GM12873 (cell line): ENCODE measurements around the gene ZNF578.

Experiments
- TF ChIP-seq, protein P1 (sequence below): IDR thresholded peaks from 2 replicates; pipeline ENCODE4 v1.5.1; 2012; ENCODE audit warnings: low read depth, mild to moderate bottlenecking, moderate library complexity, low read length, control low read depth; ENCODE audit not compliant: insufficient read depth; ENCODE audit errors: missing control alignments

The ZNF578 gene

GRCh38 chr19:52453324-52454094 is at the start of gene ZNF578:
TSS of gene ZNF578 (plus strand) at chr19:52453553. CDS start at chr19:52501846, 48,293 bp downstream.
- TF ChIP-seq, protein P1, sequence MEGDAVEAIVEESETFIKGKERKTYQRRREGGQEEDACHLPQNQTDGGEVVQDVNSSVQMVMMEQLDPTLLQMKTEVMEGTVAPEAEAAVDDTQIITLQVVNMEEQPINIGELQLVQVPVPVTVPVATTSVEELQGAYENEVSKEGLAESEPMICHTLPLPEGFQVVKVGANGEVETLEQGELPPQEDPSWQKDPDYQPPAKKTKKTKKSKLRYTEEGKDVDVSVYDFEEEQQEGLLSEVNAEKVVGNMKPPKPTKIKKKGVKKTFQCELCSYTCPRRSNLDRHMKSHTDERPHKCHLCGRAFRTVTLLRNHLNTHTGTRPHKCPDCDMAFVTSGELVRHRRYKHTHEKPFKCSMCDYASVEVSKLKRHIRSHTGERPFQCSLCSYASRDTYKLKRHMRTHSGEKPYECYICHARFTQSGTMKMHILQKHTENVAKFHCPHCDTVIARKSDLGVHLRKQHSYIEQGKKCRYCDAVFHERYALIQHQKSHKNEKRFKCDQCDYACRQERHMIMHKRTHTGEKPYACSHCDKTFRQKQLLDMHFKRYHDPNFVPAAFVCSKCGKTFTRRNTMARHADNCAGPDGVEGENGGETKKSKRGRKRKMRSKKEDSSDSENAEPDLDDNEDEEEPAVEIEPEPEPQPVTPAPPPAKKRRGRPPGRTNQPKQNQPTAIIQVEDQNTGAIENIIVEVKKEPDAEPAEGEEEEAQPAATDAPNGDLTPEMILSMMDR: no peak

GRCh38 chr19:52410276-52410675 is 43.1 kb upstream of the ZNF578 start:
- TF ChIP-seq, protein P1: no peak

DNA sequence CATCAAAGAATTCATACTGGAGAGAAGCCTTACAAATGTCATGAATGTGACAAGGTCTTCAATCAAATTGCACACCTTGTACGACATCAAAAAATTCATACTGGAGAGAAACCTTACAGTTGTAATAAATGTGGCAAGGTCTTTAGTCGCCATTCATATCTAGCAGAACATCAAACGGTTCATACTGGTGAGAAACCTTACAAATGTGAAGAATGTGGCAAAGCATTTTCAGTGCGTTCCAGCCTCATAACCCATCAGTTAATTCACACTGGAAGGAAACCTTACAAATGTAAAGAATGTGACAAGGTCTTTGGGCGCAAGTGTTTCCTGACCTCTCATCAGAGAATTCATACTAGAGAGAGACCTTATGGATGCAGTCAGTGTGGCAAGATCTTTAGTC is 37.6 kb upstream of the ZNF578 start:
- TF ChIP-seq, protein P1: no peak

- TF ChIP-seq, protein P1: no peak
Observed at GRCh38 chr19:52428937-52429336, 24.4 kb upstream of the ZNF578 start, which contains the start of gene ZNF534. TSS of gene ZNF534 (plus strand) at chr19:52429148. CDS start at chr19:52431475, 2,327 bp downstream.

DNA sequence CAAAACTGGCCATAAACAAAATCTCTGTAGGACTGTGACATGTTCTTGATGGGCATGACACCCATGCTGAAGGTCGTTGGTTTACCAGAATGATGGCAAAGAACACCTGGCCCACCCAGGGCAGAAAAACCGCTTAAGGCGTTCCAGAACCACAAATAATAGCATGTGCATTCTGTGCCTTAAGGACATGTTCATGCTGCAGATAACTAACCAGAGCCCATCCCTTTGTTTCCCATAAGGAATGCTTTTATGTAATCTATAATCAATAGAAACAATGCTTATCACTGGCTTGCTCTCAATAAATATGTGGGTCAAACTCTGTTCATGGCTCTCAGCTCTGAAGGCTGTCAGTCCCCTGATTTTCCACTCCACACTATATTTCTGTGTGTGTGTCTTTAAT is 11.2 kb upstream of the ZNF578 start:
- TF ChIP-seq, protein P1: no peak

DNA sequence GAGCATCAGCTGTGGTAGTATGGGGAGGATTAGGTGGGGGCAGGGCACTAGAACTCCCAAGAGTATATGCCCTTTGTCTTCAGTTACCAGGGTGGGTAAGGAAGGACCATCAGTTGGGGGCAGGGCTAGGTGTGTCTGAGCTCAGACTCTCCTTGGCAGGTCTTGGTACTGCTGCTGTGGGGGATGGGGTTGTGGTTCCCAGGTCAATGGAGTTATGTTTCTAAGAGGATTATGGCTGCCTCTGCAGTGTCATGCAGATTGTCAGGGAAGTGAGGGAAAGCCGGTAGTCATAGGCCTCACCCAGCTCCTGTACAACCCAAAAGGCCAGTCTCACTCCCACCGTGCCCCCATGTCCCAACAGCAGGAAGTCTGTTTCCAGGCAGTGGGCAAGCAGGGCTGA is 8.8 kb upstream of the ZNF578 start:
- TF ChIP-seq, protein P1: no peak

- TF ChIP-seq, protein P1: no peak
Observed at GRCh38 chr19:52451241-52451640, 2.1 kb upstream of the ZNF578 start.
